ENCODE measurements around the gene BIK. TPM values are rescaled to one million over a fixed set of nuclear protein-coding genes. Genes with fewer than 3 reads are reported as not detected.

The BIK gene
- total RNA-seq, 1 experiment from 2014 or later, result 3.2 TPM

DNA sequence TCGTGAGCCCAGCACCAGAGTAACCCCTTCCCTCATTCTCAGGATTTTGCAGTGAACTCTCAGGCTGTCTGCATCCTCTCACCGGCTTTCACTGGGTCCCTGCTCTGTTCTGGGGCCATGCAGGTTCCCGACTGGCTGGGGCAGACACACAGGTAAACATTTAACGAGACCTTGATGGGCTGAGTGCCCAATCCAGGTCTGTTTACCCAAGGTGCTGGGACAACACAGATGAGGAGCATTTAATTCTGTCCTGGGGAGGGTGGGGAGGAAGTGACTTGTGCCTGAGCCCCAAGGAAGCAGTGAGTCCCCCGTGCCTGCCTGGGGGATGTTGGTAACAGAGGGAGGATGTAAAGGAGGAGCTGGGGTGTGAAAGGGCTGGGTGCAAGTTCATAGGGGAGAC, 4.4 kb downstream of the BIK start:
- H3K36me3 Mint-ChIP-seq, result no peaks in the 10 kb centered on the region
- CTCF ChIA-PET, result interaction anchor here (0.5 kb wide), 1 partner anchor 19 kb away, joined by 6 read pairs; no protein-coding TSS in a partner anchor
- POLR2A ChIA-PET, result no interaction called here
- H3K9me3 Mint-ChIP-seq, result no peaks in the 10 kb centered on the region
- H3K4me3 Mint-ChIP-seq, result no peak overlapping the region
- no peak for TF ChIP-seq ATF1 (CRISPR knock-in tag; IDR thresholded peaks at IDR 0.05)
- peaks cover 44% of the 10 kb centered on the region for H3K27me3 Mint-ChIP-seq (ENCODE audit: low read depth)
- no peak for ATAC-seq
- H3K27ac Mint-ChIP-seq, result no peak overlapping the region
- H3K4me1 Mint-ChIP-seq, result peaks cover 12% of the 10 kb centered on the region
- DNase-seq (ENCODE audit: low spot score), result no peak

DNA sequence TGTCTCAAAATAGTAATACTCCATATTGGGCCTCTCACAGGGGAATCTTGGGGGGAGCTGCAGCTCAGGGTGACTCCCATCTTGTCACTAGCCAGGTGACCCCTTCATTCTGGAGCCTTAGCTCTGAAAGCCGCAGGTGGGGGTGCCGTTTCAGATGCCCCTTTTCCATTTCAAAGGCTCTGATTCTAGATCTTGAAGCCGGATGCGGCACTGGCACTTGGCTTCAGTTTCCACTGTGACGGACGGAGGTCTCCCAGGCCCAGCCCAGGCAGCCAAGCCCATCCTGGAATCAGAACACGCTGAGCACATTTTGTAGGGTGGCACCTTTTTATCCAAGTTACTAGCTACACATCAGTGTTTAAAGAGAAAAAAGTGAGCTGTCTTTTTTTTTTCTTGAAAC, 6.4 kb downstream of the BIK start:
- POLR2A ChIA-PET, result interaction anchor here (0.7 to 1.2 kb wide), 2 partner anchors 222 to 322 kb away, joined by 3 to 5 read pairs; no protein-coding TSS in a partner anchor
- CTCF ChIA-PET, result interaction anchor here (0.9 to 1.5 kb wide), 3 partner anchors 9 to 249 kb away, joined by 3 to 4 read pairs (median 4); no protein-coding TSS in a partner anchor

DNA sequence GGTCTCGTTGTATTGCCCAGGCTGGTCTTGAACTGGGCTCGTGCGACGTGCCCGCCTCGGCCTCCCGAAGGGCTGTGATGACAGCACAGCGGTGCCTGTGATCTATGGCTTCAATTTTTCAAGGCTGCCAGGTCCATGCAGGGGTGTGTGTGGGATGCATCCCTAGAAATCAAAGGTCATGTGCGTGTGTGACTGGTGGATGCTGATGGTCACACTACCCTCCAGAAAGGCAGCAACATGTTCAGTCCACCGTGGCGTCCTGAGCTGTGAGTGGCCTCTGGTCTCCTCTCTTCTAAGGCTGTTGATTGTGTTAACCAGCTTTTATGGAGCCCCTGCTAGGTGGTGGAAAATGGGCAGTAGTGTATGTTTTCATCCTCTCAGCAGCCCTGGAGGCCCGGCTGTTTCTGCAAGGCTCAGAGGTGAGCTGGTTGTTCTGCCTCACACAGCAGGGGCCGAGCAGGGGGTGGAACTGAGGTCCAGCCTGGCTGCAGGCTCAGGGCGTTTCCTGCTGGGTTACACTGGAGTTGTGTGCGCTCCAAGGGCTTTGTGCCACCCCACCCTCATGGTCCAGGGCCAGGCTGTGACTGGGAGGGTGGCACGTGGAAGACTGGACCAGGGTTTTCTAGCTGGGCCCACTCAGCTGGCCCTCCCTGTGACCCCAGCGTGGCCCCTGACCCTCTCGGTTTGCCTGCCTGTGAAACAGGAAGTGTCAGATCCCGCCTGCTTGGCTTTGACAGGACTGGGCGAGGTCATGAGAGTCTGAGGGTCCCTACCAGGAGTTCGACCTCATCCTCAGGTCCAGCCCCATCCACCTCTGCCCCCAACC, 7.7 kb downstream of the BIK start:
- TF ChIP-seq GABPB1 (CRISPR knock-in tag; IDR thresholded peaks at IDR 0.05), result no peak
- no peak for TF ChIP-seq NFYB (CRISPR knock-in tag; conservative IDR thresholded peaks at IDR 0.05; ENCODE audit: low read depth)
- TF ChIP-seq, protein P1, sequence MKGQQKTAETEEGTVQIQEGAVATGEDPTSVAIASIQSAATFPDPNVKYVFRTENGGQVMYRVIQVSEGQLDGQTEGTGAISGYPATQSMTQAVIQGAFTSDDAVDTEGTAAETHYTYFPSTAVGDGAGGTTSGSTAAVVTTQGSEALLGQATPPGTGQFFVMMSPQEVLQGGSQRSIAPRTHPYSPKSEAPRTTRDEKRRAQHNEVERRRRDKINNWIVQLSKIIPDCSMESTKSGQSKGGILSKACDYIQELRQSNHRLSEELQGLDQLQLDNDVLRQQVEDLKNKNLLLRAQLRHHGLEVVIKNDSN (CRISPR knock-in tag; IDR thresholded peaks at IDR 0.05), result no peak
- TF ChIP-seq ZNF396 (CRISPR knock-in tag; IDR thresholded peaks at IDR 0.05; ENCODE audit: borderline replicate concordance), result no peak
- no peak for TF ChIP-seq TP53 (CRISPR knock-in tag; IDR thresholded peaks at IDR 0.05)
- ChIA-PET CTCF (interaction anchor here (0.5 to 1.5 kb wide), 6 partner anchors 11 to 108 kb away, joined by 3 to 4 read pairs (median 3); no protein-coding TSS in a partner anchor), POLR2A (no interaction called here)
- no peaks in the 10 kb centered on the region for H3K36me3 Mint-ChIP-seq
- no peak overlapping the region for H3K4me3 Mint-ChIP-seq
- no peak for DNase-seq (ENCODE audit: low spot score)
- H3K27ac Mint-ChIP-seq, result no peak overlapping the region
- H3K9me3 Mint-ChIP-seq, result no peaks in the 10 kb centered on the region
- ATAC-seq, result peak; percentile 22
- peaks cover 6% of the 10 kb centered on the region; the same call in 1 of the 2 replicates for H3K4me1 Mint-ChIP-seq
- H3K27me3 Mint-ChIP-seq (ENCODE audit: low read depth), result peaks cover 16% of the 10 kb centered on the region

More for the DNA sequence above, 6.4 kb downstream of the BIK start:
- Mint-ChIP-seq H3K36me3 (no peaks in the 10 kb centered on the region), H3K27me3 (ENCODE audit: low read depth) (peaks cover 29% of the 10 kb centered on the region), H3K27ac (no peak overlapping the region), H3K4me3 (no peak overlapping the region), H3K4me1 (peaks cover 6% of the 10 kb centered on the region; the same call in 1 of the 2 replicates), H3K9me3 (no peaks in the 10 kb centered on the region)
- DNase-seq (ENCODE audit: low spot score), result no peak
- ATAC-seq, result no peak
- TF ChIP-seq NFATC4 (CRISPR knock-in tag; IDR thresholded peaks at IDR 0.05), result no peak
- no peak for TF ChIP-seq GRHL2 (CRISPR knock-in tag; IDR thresholded peaks at IDR 0.05; ENCODE audit: insufficient replicate concordance, severe bottlenecking)
- TF ChIP-seq KAT7 (CRISPR knock-in tag; IDR thresholded peaks at IDR 0.05; ENCODE audit: borderline replicate concordance), result no peak
- TF ChIP-seq SP1 (CRISPR knock-in tag; conservative IDR thresholded peaks at IDR 0.05), result no peak
- TF ChIP-seq, protein P2, sequence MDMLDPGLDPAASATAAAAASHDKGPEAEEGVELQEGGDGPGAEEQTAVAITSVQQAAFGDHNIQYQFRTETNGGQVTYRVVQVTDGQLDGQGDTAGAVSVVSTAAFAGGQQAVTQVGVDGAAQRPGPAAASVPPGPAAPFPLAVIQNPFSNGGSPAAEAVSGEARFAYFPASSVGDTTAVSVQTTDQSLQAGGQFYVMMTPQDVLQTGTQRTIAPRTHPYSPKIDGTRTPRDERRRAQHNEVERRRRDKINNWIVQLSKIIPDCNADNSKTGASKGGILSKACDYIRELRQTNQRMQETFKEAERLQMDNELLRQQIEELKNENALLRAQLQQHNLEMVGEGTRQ (CRISPR knock-in tag; IDR thresholded peaks at IDR 0.05), result no peak
- TF ChIP-seq EMX1 (CRISPR knock-in tag; IDR thresholded peaks at IDR 0.05), result no peak

DNA sequence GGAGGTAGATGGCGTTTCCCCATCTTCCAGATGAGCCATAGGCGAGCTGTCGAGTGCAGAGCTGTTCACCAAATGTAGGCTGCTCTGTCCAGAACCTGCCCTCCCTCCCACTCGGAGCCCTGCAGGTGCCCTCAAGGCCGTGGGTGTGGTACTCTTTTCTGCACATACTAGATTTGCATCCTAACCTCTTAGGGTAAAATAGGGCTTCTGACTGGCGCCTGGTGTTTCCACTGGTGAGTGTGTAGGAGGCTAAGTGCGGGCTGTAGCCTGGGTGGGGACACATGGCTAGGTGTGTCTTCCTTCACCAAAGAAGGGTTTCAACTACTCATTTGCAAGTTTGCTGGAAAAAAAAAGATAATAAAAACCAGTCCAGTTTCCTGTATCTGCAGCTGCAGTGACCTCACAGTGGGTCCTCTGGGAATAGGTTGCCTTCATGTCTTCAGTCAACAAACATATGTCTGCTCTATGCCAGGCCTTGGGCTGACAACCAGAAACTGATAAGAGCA, 8.5 kb downstream of the BIK start:
- Mint-ChIP-seq H3K4me3 (no peak overlapping the region), H3K9me3 (no peaks in the 10 kb centered on the region), H3K27me3 (ENCODE audit: low read depth) (peaks cover 9% of the 10 kb centered on the region), H3K27ac (no peak overlapping the region), H3K36me3 (no peaks in the 10 kb centered on the region), H3K4me1 (peaks cover 6% of the 10 kb centered on the region; the same call in 1 of the 2 replicates)
- ATAC-seq (no peak), DNase-seq (ENCODE audit: low spot score) (no peak)
- POLR2A ChIA-PET, result no interaction called here
- CTCF ChIA-PET, result interaction anchor here (0.6 to 1.0 kb wide), 3 partner anchors 13 to 59 kb away, joined by 3 read pairs; no protein-coding TSS in a partner anchor
- TF ChIP-seq EMX1 (CRISPR knock-in tag; IDR thresholded peaks at IDR 0.05) (no peak), ZNF396 (CRISPR knock-in tag; IDR thresholded peaks at IDR 0.05; ENCODE audit: borderline replicate concordance) (no peak), IRF2 (CRISPR knock-in tag; IDR thresholded peaks at IDR 0.05; ENCODE audit: borderline replicate concordance, low read depth) (no peak), RORB (CRISPR knock-in tag; IDR thresholded peaks at IDR 0.05) (no peak), ELF4 (CRISPR knock-in tag; IDR thresholded peaks at IDR 0.05; ENCODE audit: low read depth) (no peak), FOXP1 (CRISPR knock-in tag; IDR thresholded peaks at IDR 0.05; ENCODE audit: borderline replicate concordance) (no peak), SMAD3 (CRISPR knock-in tag; IDR thresholded peaks at IDR 0.05; ENCODE audit: borderline replicate concordance) (no peak), ZNF416 (CRISPR knock-in tag; IDR thresholded peaks at IDR 0.05) (no peak)
- TF ChIP-seq, protein P3, sequence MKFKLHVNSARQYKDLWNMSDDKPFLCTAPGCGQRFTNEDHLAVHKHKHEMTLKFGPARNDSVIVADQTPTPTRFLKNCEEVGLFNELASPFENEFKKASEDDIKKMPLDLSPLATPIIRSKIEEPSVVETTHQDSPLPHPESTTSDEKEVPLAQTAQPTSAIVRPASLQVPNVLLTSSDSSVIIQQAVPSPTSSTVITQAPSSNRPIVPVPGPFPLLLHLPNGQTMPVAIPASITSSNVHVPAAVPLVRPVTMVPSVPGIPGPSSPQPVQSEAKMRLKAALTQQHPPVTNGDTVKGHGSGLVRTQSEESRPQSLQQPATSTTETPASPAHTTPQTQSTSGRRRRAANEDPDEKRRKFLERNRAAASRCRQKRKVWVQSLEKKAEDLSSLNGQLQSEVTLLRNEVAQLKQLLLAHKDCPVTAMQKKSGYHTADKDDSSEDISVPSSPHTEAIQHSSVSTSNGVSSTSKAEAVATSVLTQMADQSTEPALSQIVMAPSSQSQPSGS (CRISPR knock-in tag; IDR thresholded peaks at IDR 0.05; ENCODE audit: borderline replicate concordance, low read depth), result no peak
- TF ChIP-seq, protein P4, sequence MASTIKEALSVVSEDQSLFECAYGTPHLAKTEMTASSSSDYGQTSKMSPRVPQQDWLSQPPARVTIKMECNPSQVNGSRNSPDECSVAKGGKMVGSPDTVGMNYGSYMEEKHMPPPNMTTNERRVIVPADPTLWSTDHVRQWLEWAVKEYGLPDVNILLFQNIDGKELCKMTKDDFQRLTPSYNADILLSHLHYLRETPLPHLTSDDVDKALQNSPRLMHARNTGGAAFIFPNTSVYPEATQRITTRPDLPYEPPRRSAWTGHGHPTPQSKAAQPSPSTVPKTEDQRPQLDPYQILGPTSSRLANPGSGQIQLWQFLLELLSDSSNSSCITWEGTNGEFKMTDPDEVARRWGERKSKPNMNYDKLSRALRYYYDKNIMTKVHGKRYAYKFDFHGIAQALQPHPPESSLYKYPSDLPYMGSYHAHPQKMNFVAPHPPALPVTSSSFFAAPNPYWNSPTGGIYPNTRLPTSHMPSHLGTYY (CRISPR knock-in tag; IDR thresholded peaks at IDR 0.05), result no peak
- TF ChIP-seq, protein P5, sequence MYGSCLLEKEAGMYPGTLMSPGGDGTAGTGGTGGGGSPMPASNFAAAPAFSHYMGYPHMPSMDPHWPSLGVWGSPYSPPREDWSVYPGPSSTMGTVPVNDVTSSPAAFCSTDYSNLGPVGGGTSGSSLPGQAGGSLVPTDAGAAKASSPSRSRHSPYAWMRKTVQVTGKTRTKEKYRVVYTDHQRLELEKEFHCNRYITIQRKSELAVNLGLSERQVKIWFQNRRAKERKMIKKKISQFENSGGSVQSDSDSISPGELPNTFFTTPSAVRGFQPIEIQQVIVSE (CRISPR knock-in tag; IDR thresholded peaks at IDR 0.05; ENCODE audit: borderline replicate concordance), result no peak

Data from WTC11 (cell line).